Fibroblast of pulmonary artery (primary cell): Measurements from ENCODE around the gene RNU6-8.

Experiments used
- DNase-seq: peaks from one replicate; pipeline ENCODE4 v3.0.0-alpha.2; 2010; ENCODE audit warnings: low read depth
- H3K4me3 ChIP-seq: replicated peaks from 2 replicates; pipeline ENCODE4 v1.5.1; 2011; ENCODE audit warnings: low read depth, mild to moderate bottlenecking, control low read depth, low read length, moderate library complexity
- TF ChIP-seq, protein P1 (sequence below): IDR thresholded peaks from 2 replicates; pipeline ENCODE4 v1.5.1; 2011; ENCODE audit warnings: mild to moderate bottlenecking, control low read depth, low read length, inconsistent platforms; ENCODE audit errors: missing control alignments

The RNU6-8 gene

DNA sequence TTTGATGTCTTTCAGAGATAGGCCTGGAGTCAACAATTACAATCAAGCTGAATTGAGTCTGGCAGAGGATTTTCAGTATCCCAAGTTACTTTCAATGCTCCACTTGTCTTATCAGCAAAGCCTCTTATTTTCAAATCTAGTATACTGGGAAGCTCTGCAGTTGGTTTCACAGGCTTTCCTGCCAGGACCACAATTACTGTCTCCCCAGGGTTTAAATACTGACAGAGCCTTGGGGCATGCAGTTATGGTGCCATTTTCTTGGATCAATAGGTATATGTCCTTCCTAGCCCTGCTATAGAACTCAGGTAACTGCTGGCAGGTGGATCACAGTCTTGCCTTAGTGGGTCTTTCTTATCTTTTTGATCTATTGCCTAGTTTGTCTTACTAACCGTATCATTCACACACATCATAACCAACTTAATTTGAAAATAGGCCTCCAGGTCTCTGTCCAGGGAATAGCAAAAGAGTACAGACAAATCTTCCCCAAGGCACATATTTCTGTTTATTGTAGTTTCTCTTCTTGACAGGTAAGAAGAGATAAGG, 22.4 kb upstream of the RNU6-8 start:
- no peak for DNase-seq
- TF ChIP-seq, protein P1, sequence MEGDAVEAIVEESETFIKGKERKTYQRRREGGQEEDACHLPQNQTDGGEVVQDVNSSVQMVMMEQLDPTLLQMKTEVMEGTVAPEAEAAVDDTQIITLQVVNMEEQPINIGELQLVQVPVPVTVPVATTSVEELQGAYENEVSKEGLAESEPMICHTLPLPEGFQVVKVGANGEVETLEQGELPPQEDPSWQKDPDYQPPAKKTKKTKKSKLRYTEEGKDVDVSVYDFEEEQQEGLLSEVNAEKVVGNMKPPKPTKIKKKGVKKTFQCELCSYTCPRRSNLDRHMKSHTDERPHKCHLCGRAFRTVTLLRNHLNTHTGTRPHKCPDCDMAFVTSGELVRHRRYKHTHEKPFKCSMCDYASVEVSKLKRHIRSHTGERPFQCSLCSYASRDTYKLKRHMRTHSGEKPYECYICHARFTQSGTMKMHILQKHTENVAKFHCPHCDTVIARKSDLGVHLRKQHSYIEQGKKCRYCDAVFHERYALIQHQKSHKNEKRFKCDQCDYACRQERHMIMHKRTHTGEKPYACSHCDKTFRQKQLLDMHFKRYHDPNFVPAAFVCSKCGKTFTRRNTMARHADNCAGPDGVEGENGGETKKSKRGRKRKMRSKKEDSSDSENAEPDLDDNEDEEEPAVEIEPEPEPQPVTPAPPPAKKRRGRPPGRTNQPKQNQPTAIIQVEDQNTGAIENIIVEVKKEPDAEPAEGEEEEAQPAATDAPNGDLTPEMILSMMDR = no peak
- no peak overlapping the region for H3K4me3 ChIP-seq

DNA sequence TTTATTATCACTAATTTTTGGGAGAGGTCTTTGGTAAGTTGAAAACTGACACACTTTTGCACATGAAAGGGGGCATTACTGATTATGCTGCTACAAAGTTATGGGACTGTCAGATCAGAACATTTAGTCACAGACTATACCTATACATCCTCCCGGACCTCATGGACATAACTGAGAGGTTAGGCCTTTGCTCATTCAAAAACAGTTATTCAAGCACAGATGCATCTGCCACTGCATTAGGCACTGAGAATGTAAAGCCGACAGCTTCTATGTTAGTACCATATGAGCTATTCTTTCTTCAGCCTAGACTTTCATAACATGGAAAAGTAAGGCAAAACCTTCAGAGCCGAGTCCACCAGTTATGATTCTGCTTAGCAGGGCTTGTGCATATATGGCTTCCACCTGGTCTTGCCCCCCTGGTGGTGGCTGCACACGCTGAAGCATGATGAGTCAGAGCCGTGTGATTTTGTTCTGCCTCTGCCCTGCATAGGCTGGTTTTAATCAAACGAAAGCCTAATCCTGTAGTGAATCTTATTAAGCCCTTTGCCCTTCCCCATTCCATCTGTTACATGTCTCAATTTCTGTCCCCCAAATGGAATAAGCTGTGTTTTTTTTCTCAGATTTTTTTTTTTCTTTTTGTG, 21.8 kb upstream of the RNU6-8 start:
- H3K4me3 ChIP-seq = no peak overlapping the region
- peak; percentile 40 for DNase-seq
- TF ChIP-seq, protein P1 = peak; percentile 46

DNA sequence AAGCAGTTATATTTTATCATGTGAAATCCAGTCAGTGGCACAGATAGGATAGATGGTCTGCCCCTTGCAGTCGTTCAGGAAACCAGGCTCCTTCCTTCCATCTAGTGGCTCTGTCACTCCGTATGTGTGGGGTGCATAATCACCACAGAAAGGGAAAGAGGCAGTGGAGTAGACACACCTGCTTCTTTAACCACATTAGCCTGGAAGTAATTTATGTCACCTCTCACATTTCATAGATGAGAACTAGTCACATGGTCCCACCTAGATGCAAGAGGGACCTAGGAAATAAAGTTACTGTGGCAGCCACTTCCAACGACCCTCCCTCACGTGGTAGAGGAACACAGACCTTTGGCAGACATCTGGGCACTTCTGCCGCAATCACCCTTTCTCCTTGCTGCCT, 14.2 kb upstream of the RNU6-8 start:
- TF ChIP-seq, protein P1 = no peak
- H3K4me3 ChIP-seq = no peak overlapping the region
- DNase-seq = no peak

DNA sequence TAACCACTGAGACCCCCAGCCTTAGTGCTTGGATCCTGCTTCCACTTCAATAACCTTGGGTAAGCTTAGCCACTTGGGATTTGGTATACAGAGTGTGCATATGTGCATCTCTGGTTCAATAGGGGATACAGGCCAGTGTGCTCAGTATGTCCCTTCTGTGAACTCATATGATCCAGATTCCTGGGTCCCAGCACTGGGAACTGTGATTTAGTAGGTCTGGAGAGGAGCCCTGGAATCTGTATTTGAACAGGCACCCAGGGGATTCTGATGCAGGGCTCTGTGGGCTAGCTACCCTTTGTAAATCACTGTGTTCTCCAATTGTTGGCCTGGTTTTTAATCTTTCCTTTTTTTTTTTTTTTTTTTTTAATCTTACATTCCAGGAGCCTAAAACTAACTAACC, 9.8 kb upstream of the RNU6-8 start:
- DNase-seq = no peak

DNA sequence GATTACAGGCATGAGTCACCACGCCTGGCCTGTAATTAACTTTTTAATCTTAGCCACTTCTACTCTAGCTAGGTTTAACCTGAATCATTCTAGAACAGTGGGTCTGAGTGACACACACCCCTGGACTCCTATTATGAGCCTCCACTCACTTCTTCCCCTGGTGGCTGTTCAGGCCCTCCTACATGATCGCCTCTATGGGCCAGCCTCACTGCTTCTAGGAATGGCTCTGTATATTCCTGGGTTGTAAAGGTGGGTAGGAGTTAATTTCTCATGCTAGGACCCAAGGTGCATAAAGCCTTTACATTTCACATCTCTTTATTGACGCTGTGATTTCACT, 8.0 kb upstream of the RNU6-8 start:
- DNase-seq = no peak
- H3K4me3 ChIP-seq = no peak overlapping the region
- TF ChIP-seq, protein P1 = no peak

More for the DNA sequence above, 9.8 kb upstream of the RNU6-8 start:
- H3K4me3 ChIP-seq = no peak overlapping the region
- TF ChIP-seq, protein P1 = no peak

DNA sequence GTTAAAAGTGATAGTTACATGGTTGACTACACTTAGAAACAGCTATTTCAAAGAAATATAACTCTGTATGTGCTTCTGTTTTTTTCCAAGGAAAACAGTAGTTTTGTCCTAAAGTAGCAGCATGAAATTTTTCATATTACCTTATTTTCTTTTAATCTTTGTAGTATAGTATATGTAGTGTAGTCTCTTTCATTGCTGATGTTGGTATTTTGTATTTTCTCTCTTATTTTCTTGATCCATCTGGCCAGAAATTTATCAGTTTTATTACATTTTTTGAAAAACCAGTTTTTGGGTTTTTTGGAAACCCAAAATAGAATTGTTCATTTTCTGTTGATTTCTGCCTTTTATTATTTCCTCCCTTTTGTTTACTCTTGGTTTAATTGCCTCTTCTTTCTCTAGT, 6.4 kb upstream of the RNU6-8 start:
- H3K4me3 ChIP-seq = no peak overlapping the region
- TF ChIP-seq, protein P1 = no peak
- no peak for DNase-seq

DNA sequence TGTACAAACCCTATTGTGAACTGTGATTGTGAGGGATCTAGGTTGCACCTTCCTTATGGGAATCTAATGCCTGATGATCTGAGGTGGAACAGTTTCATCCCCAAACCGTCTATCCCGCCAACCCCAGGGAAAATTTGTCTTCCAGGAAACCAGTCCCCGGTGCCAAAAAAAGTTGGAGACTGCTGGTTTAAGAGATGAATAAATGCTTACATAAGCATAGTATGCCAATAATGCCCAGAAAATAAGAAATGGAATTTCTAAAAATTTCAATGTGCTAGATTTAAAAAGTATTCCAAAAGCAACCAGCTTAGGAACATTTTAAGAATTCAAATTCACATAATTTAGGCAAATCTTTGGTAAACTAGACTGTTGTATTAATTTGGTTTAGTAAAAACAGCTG, 5.4 kb upstream of the RNU6-8 start:
- DNase-seq = no peak
- no peak overlapping the region for H3K4me3 ChIP-seq
- TF ChIP-seq, protein P1 = no peak
